ENCODE measurements around the gene TUBB4A.

TUBB4A gene

GRCh38 chr19:6489278-6490061 lies 12.6 kb downstream of the TUBB4A start:
- Histone ChIP-seq H3K9me3 (ENCODE audit: control insufficient read depth in 1 of 2, low read length in 2 of 2) (peaks cover 5 to 11% of the 10 kb centered on the region in 2 donors), H3K27me3 (ENCODE audit: low read depth, low read length) (no peaks in the 10 kb centered on the region), H3K4me3 (ENCODE audit: low read depth in 1 of 2, low read length in 2 of 2) (no peak overlapping the region), H3K27ac (ENCODE audit: low read length) (no peak overlapping the region), H3K4me1 (ENCODE audit: control insufficient read depth in 1 of 2, insufficient read depth in 2 of 2, low read length in 2 of 2) (no peaks in the 10 kb centered on the region), H3K36me3 (ENCODE audit: control insufficient read depth in 1 of 2, insufficient read depth in 2 of 2, low read length in 2 of 2) (no peaks in the 10 kb centered on the region)

GRCh38 chr19:6484831-6485230 lies 17.3 kb downstream of the TUBB4A start:
- Histone ChIP-seq H3K36me3 (ENCODE audit: control insufficient read depth in 1 of 2, insufficient read depth in 2 of 2, low read length in 2 of 2) (no peaks in the 10 kb centered on the region), H3K9me3 (ENCODE audit: control insufficient read depth in 1 of 2, low read length in 2 of 2) (no peaks in the 10 kb centered on the region), H3K27me3 (ENCODE audit: low read depth, low read length) (peaks cover 3% of the 10 kb centered on the region), H3K4me1 (ENCODE audit: control insufficient read depth in 1 of 2, insufficient read depth in 2 of 2, low read length in 2 of 2) (no peaks in the 10 kb centered on the region), H3K27ac (ENCODE audit: low read length) (no peak overlapping the region), H3K4me3 (ENCODE audit: low read depth in 1 of 2, low read length in 2 of 2) (no peak overlapping the region)

- no peaks in the 10 kb centered on the region for H3K36me3 ChIP-seq (ENCODE audit: control insufficient read depth in 1 of 2, insufficient read depth in 2 of 2, low read length in 2 of 2)
- H3K4me1 ChIP-seq (ENCODE audit: control insufficient read depth in 1 of 2, insufficient read depth in 2 of 2, low read length in 2 of 2), result no peaks in the 10 kb centered on the region
- no peak overlapping the region for H3K4me3 ChIP-seq (ENCODE audit: low read depth in 1 of 2, low read length in 2 of 2)
- no peaks in the 10 kb centered on the region for H3K9me3 ChIP-seq (ENCODE audit: control insufficient read depth in 1 of 2, low read length in 2 of 2)
- H3K27me3 ChIP-seq (ENCODE audit: low read depth, low read length), result peaks cover 3% of the 10 kb centered on the region
- H3K27ac ChIP-seq (ENCODE audit: low read length), result no peak overlapping the region
These were observed 17.9 kb downstream of the TUBB4A start for GRCh38 chr19:6484230-6484629.

GRCh38 chr19:6483235-6483634 lies 18.9 kb downstream of the TUBB4A start:
- Histone ChIP-seq H3K27me3 (ENCODE audit: low read depth, low read length) (peaks cover 3% of the 10 kb centered on the region), H3K36me3 (ENCODE audit: control insufficient read depth in 1 of 2, insufficient read depth in 2 of 2, low read length in 2 of 2) (no peaks in the 10 kb centered on the region), H3K9me3 (ENCODE audit: control insufficient read depth in 1 of 2, low read length in 2 of 2) (no peaks in the 10 kb centered on the region), H3K4me3 (ENCODE audit: low read depth in 1 of 2, low read length in 2 of 2) (no peak overlapping the region), H3K27ac (ENCODE audit: low read length) (no peak overlapping the region), H3K4me1 (ENCODE audit: control insufficient read depth in 1 of 2, insufficient read depth in 2 of 2, low read length in 2 of 2) (no peaks in the 10 kb centered on the region)

GRCh38 chr19:6482343-6482686 lies 19.8 kb downstream of the TUBB4A start:
- H3K4me1 ChIP-seq (ENCODE audit: control insufficient read depth in 1 of 2, insufficient read depth in 2 of 2, low read length in 2 of 2), result no peaks in the 10 kb centered on the region
- H3K27ac ChIP-seq (ENCODE audit: low read length), result no peak overlapping the region
- H3K27me3 ChIP-seq (ENCODE audit: low read depth, low read length), result peaks cover 3% of the 10 kb centered on the region
- H3K36me3 ChIP-seq (ENCODE audit: control insufficient read depth in 1 of 2, insufficient read depth in 2 of 2, low read length in 2 of 2), result no peaks in the 10 kb centered on the region
- H3K9me3 ChIP-seq (ENCODE audit: control insufficient read depth in 1 of 2, low read length in 2 of 2), result no peaks in the 10 kb centered on the region
- no peak overlapping the region for H3K4me3 ChIP-seq (ENCODE audit: low read depth in 1 of 2, low read length in 2 of 2)

- H3K9me3 ChIP-seq (ENCODE audit: control insufficient read depth in 1 of 2, low read length in 2 of 2), result no peaks in the 10 kb centered on the region
- no peak within 1 kb of the TSS for H3K27ac ChIP-seq (ENCODE audit: low read length)
- H3K4me3 ChIP-seq (ENCODE audit: low read depth in 1 of 2, low read length in 2 of 2), result peak within 1 kb of the TSS; percentile 20 to 52
- H3K27me3 ChIP-seq (ENCODE audit: low read depth, low read length), result peaks cover 7% of the 10 kb centered on the region
- peaks cover 0 to 2% of the 10 kb centered on the region in 2 donors for H3K4me1 ChIP-seq (ENCODE audit: control insufficient read depth in 1 of 2, insufficient read depth in 2 of 2, low read length in 2 of 2)
- no peaks in the 10 kb centered on the region for H3K36me3 ChIP-seq (ENCODE audit: control insufficient read depth in 1 of 2, insufficient read depth in 2 of 2, low read length in 2 of 2)
These were observed 20.4 kb downstream of the TUBB4A start, which contains the start of gene DENND1C for GRCh38 chr19:6481541-6482342. Gene DENND1C, minus strand, starts transcription at chr19:6481787. Its CDS starts 92 bp downstream, at chr19:6481695.

- Histone ChIP-seq H3K4me1 (ENCODE audit: control insufficient read depth in 1 of 2, insufficient read depth in 2 of 2, low read length in 2 of 2) (peaks cover 0 to 10% of the 10 kb centered on the region in 2 donors), H3K36me3 (ENCODE audit: control insufficient read depth in 1 of 2, insufficient read depth in 2 of 2, low read length in 2 of 2) (no peaks in the 10 kb centered on the region), H3K27ac (ENCODE audit: low read length) (no peak overlapping the region), H3K27me3 (ENCODE audit: low read depth, low read length) (peaks cover 15% of the 10 kb centered on the region), H3K9me3 (ENCODE audit: control insufficient read depth in 1 of 2, low read length in 2 of 2) (no peaks in the 10 kb centered on the region), H3K4me3 (ENCODE audit: low read depth in 1 of 2, low read length in 2 of 2) (peak overlapping the region; percentile 20 to 52)
These were observed 21.2 kb downstream of the TUBB4A start for GRCh38 chr19:6480848-6481415.

- Histone ChIP-seq H3K27ac (ENCODE audit: low read length) (no peak overlapping the region), H3K27me3 (ENCODE audit: low read depth, low read length) (peaks cover 24% of the 10 kb centered on the region), H3K36me3 (ENCODE audit: control insufficient read depth in 1 of 2, insufficient read depth in 2 of 2, low read length in 2 of 2) (no peaks in the 10 kb centered on the region), H3K9me3 (ENCODE audit: control insufficient read depth in 1 of 2, low read length in 2 of 2) (no peaks in the 10 kb centered on the region), H3K4me3 (ENCODE audit: low read depth in 1 of 2, low read length in 2 of 2) (no peak overlapping the region), H3K4me1 (ENCODE audit: control insufficient read depth in 1 of 2, insufficient read depth in 2 of 2, low read length in 2 of 2) (peaks cover 0 to 17% of the 10 kb centered on the region in 2 donors)
These were observed 22.2 kb downstream of the TUBB4A start for GRCh38 chr19:6479836-6480398.

GRCh38 chr19:6478815-6479214 lies 23.3 kb downstream of the TUBB4A start:
- Histone ChIP-seq H3K9me3 (ENCODE audit: control insufficient read depth in 1 of 2, low read length in 2 of 2) (no peaks in the 10 kb centered on the region), H3K27me3 (ENCODE audit: low read depth, low read length) (peaks cover 24% of the 10 kb centered on the region), H3K4me1 (ENCODE audit: control insufficient read depth in 1 of 2, insufficient read depth in 2 of 2, low read length in 2 of 2) (peaks cover 0 to 17% of the 10 kb centered on the region in 2 donors), H3K27ac (ENCODE audit: low read length) (no peak overlapping the region), H3K36me3 (ENCODE audit: control insufficient read depth in 1 of 2, insufficient read depth in 2 of 2, low read length in 2 of 2) (no peaks in the 10 kb centered on the region), H3K4me3 (ENCODE audit: low read depth in 1 of 2, low read length in 2 of 2) (no peak overlapping the region)

GRCh38 chr19:6476896-6477431 lies 25.1 kb downstream of the TUBB4A start:
- H3K4me1 ChIP-seq (ENCODE audit: control insufficient read depth in 1 of 2, insufficient read depth in 2 of 2, low read length in 2 of 2), result peaks cover 0 to 17% of the 10 kb centered on the region in 2 donors
- no peaks in the 10 kb centered on the region for H3K9me3 ChIP-seq (ENCODE audit: control insufficient read depth in 1 of 2, low read length in 2 of 2)
- no peak overlapping the region for H3K27ac ChIP-seq (ENCODE audit: low read length)
- H3K36me3 ChIP-seq (ENCODE audit: control insufficient read depth in 1 of 2, insufficient read depth in 2 of 2, low read length in 2 of 2), result no peaks in the 10 kb centered on the region
- H3K4me3 ChIP-seq (ENCODE audit: low read depth in 1 of 2, low read length in 2 of 2), result peak overlapping the region in 1 of 2 donors; percentile 48
- H3K27me3 ChIP-seq (ENCODE audit: low read depth, low read length), result peaks cover 24% of the 10 kb centered on the region
